SH-SY5Y (cell line): ENCODE results near the gene MBNL1.

Experiments used
- GATA2 ChIP-seq: IDR thresholded peaks from 2 replicates; pipeline ENCODE4 v1.6.1; 2011; ENCODE audit warnings: mild to moderate bottlenecking, low read depth, low read length
- GATA3 ChIP-seq: IDR thresholded peaks from 2 replicates; pipeline ENCODE4 v1.6.1; 2011; ENCODE audit warnings: low read depth, mild to moderate bottlenecking, low read length, moderate library complexity

DNA sequence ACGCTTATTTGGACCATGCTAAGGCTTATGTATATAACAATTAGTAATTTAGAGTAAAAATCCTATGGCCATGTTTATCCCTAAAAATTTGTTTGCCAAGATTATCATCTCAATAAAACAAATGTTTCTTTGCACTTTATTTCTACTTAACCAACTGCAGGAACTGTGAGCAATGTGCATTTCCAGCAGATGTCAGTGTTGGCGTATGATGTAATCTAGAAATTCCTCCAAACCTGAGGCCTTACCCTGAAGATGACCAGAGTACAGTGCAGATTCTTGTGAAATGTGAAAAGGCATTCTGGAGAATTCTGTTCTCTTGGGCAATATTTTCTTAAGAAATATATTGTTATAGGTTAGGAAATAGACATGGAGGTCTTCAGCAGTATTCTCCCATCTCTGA lies 205.9 kb downstream of the MBNL1 start:
- TF ChIP-seq GATA2 (no peak), GATA3 (no peak)
